ENCODE measurements around the gene MAFG. TPM values are rescaled to one million over a fixed set of nuclear protein-coding genes. Genes with fewer than 3 reads are reported as not detected.

MAFG gene
- polyA plus RNA-seq, 1 of the 3 experiments (the other 2 are of a cell fraction): 38.7 TPM

- H3K4me1 ChIP-seq (ENCODE audit: control insufficient read depth in 1 of 2, insufficient read depth in 2 of 2, low read depth in 1 of 2, low read length in 1 of 2): peaks cover 6 to 19% of the 10 kb centered on the region in 2 experiments; a peak in 2 of 4 replicates
- no peaks in the 10 kb centered on the region for H3K27me3 ChIP-seq (ENCODE audit: insufficient read depth)
- no peaks in the 10 kb centered on the region for H3K9me3 ChIP-seq
- no peak overlapping the region for H3K27ac ChIP-seq (ENCODE audit: low read depth in 2 of 2, low read length in 1 of 2)
- ChIA-PET POLR2A (interaction anchor here (0.5 to 4.0 kb wide), 2 partner anchors 7 to 73 kb away, joined by 3 to 34 read pairs; partner anchors contain the start of gene MAFG), CTCF (interaction anchor here (0.8 to 4.2 kb wide), 5 partner anchors 25 to 101 kb away, joined by 3 to 47 read pairs (median 6); partner anchors contain the start of genes CENPX and LRRC45)
- peaks cover 19% of the 10 kb centered on the region for H3K79me2 ChIP-seq (ENCODE audit: insufficient read depth)
- H2AFZ ChIP-seq (ENCODE audit: low read depth): no peak overlapping the region
- no peak for DNase-seq
- 93% methylated on average over 31 of the region's 38 CpGs for WGBS (ENCODE audit: low lambda C conversion rate)
- H4K20me1 ChIP-seq (ENCODE audit: insufficient read depth): peaks cover 7% of the 10 kb centered on the region; the same call in 1 of the 2 replicates
- H3K4me3 ChIP-seq (ENCODE audit: low read depth in 2 of 2, low read length in 1 of 2): no peak overlapping the region
- H3F3A ChIP-seq (replicated peaks; ENCODE audit: insufficient read depth): peaks cover 16% of the 10 kb centered on the region
- TF ChIP-seq RFX5 (IDR thresholded peaks at IDR 0.05; ENCODE audit: low read length) (no peak), FOSL2 (IDR thresholded peaks at IDR 0.05; ENCODE audit: borderline replicate concordance, low read depth) (no peak), TEAD4 (IDR thresholded peaks at IDR 0.05; ENCODE audit: borderline replicate concordance, insufficient read depth) (no peak), EP300 (IDR thresholded peaks at IDR 0.05; ENCODE audit: borderline replicate concordance in 1 of 2, low read depth in 1 of 2, low read length in 1 of 2) (no peak), YY1 (IDR thresholded peaks at IDR 0.05; ENCODE audit: low read depth) (no peak), FOXM1 (IDR thresholded peaks at IDR 0.05; ENCODE audit: low read depth) (no peak), REST (IDR thresholded peaks at IDR 0.05; ENCODE audit: low read depth, low read length) (no peak), POLR2AphosphoS5 (IDR thresholded peaks at IDR 0.05; ENCODE audit: low read depth, low read length) (no peak), GABPA (IDR thresholded peaks at IDR 0.05; ENCODE audit: low read depth) (no peak), ELF1 (IDR thresholded peaks at IDR 0.05) (no peak), CHD2 (IDR thresholded peaks at IDR 0.05; ENCODE audit: low read length, partially characterized antibody) (no peak), USF2 (IDR thresholded peaks at IDR 0.05; ENCODE audit: borderline replicate concordance, low read depth, low read length) (no peak), ZBTB33 (IDR thresholded peaks at IDR 0.05; ENCODE audit: borderline replicate concordance, low read depth) (no peak), IRF3 (IDR thresholded peaks at IDR 0.05; ENCODE audit: low read depth, low read length) (no peak), RAD21 (IDR thresholded peaks at IDR 0.05; ENCODE audit: low read length) (no peak), MXI1 (IDR thresholded peaks at IDR 0.05; ENCODE audit: low read depth, low read length) (no peak), GATA2 (CRISPR knock-in tag; IDR thresholded peaks at IDR 0.05) (no peak)
- peak overlapping the region; percentile 100 for H3K4me2 ChIP-seq
- no peak overlapping the region for H3K9ac ChIP-seq
- H3K9me2 ChIP-seq: no peaks in the 10 kb centered on the region
- H3K36me3 ChIP-seq (replicated peaks in 1 of 2; ENCODE audit: control insufficient read depth in 1 of 2, insufficient read depth in 2 of 2, low read length in 1 of 2): peaks cover 0 to 20% of the 10 kb centered on the region in 2 experiments
These were observed 7.5 kb upstream of the MAFG start for GRCh38 chr17:81934850-81935708.
